CD4-positive, alpha-beta T cell treated with Interleukin-1 beta for 1 hour (primary cell): ENCODE measurements around the gene ARL2BP.

Source experiments
- DNase-seq, 2 donors: peaks; one replicate each; pipeline ENCODE4 v3.0.0-alpha.2; 2020 to 2022

ARL2BP gene

GRCh38 chr16:57283214-57283958, 38.3 kb downstream of the ARL2BP start:
- no peak for DNase-seq

GRCh38 chr16:57283959-57284208, 38.8 kb downstream of the ARL2BP start:
- DNase-seq, result no peak

GRCh38 chr16:57284209-57284951, 39.3 kb downstream of the ARL2BP start, which contains the start of gene PLLP:
TSS of gene PLLP (minus strand) at chr16:57284672. CDS start at chr16:57284540, 132 bp downstream.
- peak; percentile 19 to 48 for DNase-seq

- DNase-seq, result no peak
Measured at GRCh38 chr16:57284952-57285363, 39.9 kb downstream of the ARL2BP start.

GRCh38 chr16:57285379-57285778, 40.3 kb downstream of the ARL2BP start:
- no peak for DNase-seq

- no peak for DNase-seq
Measured at GRCh38 chr16:57289391-57290257, 44.6 kb downstream of the ARL2BP start.

- peak; percentile 72 to 73 for DNase-seq
Measured at GRCh38 chr16:57297856-57298255, 52.8 kb downstream of the ARL2BP start.

GRCh38 chr16:57299009-57299718, 54.1 kb downstream of the ARL2BP start:
- DNase-seq, result no peak

GRCh38 chr16:57299719-57300386, 54.8 kb downstream of the ARL2BP start:
- peak; percentile 91 to 92 for DNase-seq

GRCh38 chr16:57300387-57301125, 55.5 kb downstream of the ARL2BP start:
- peak; percentile 99 to 100 for DNase-seq

- DNase-seq, result no peak
Measured at GRCh38 chr16:57301126-57301817, 56.2 kb downstream of the ARL2BP start.
